Vagina (tissue), 2 donors: ENCODE measurements around the gene LRFN5. TPM values are rescaled to one million over a fixed set of nuclear protein-coding genes. Genes with fewer than 3 reads are reported as not detected.
"Not testable (repeated sequence)": the region's sequence is repeated elsewhere in the genome, so short reads cannot be mapped to it uniquely, and the experiment has no call there.

Source experiments
- DNase-seq, 2 donors: peaks; one replicate each; pipeline ENCODE4 v3.0.0-alpha.2; 2017; ENCODE audit errors: extremely low spot score in 2 of 2
- H3K27ac ChIP-seq: fragments of 200-600 bp; sonication (generic); one replicate; pipeline ENCODE4 v1.5.1; 2019
- H3K27me3 ChIP-seq: fragments of 200-600 bp; sonication (generic); one replicate; pipeline ENCODE4 v1.5.1; 2019
- H3K36me3 ChIP-seq, 2 donors: fragments of 200-600 bp; sonication (generic); one replicate each; pipeline ENCODE4 v1.5.1; 2017 to 2019
- H3K4me1 ChIP-seq: fragments of 200-600 bp; sonication (generic); one replicate; pipeline ENCODE4 v1.5.1; 2019
- H3K4me3 ChIP-seq, 2 donors: fragments of 200-600 bp; sonication (generic); 1 replicate in 1 of 2; 2 replicates in 1 of 2; pipeline ENCODE4 v1.5.1; 2016 to 2019
- H3K9me3 ChIP-seq: fragments of 200-600 bp; sonication (generic); one replicate; pipeline ENCODE4 v1.5.1; 2019
- POLR2A ChIP-seq, 2 donors: fragments of 450-650 bp; IDR thresholded peaks; one replicate each; pipeline ENCODE4 v1.6.1; 2017; ENCODE audit warnings: antibody characterized with exemption in 2 of 2, mild to moderate bottlenecking in 2 of 2, moderate library complexity in 2 of 2
- POLR2AphosphoS5 ChIP-seq, 2 donors: sonication (generic); formaldehyde crosslinking; IDR thresholded peaks; one replicate each; pipeline ENCODE4 v1.9.0; 2017; ENCODE audit warnings: antibody characterized with exemption in 2 of 2, mild to moderate bottlenecking in 2 of 2, low read depth in 1 of 2; ENCODE audit not compliant: insufficient read depth in 1 of 2
- intact Hi-C: fragments of 100-400 bp; cut with DNase I; formaldehyde crosslinking; loops from one replicate; pipeline ENCODE4 v1.15.1; 2023
- total RNA-seq: library from RNA; depleted of rRNA; stranded (reverse); fragments of >200 nt; gene quantifications from one replicate; pipeline ENCODE4 v1.2.3, GENCODE V29; 2016
- TF ChIP-seq, protein P1 (sequence below), 3 experiments: fragments of 450-650 bp in 2 of 3; fragments of 200-600 bp in 1 of 3; sonication (generic) in 1 of 3; IDR thresholded peaks; one replicate each; pipeline ENCODE4 v1.5.1; 2017 to 2019; ENCODE audit warnings: antibody characterized with exemption in 3 of 3, mild to moderate bottlenecking in 2 of 3, moderate library complexity in 2 of 3

Gene LRFN5
- total RNA-seq, 1 donor from 2014 or later: 197 TPM

- H3K36me3 ChIP-seq: no peaks in the 10 kb centered on the region
- DNase-seq: no peak
- intact Hi-C loops: no loop called here
- H3K9me3 ChIP-seq: no peaks in the 10 kb centered on the region
- no peaks in the 10 kb centered on the region for H3K4me1 ChIP-seq
- peak overlapping the region in 1 of 2 donors; percentile 18 for H3K4me3 ChIP-seq
- no peak for TF ChIP-seq POLR2AphosphoS5 (IDR thresholded peaks at IDR 0.05; ENCODE audit: insufficient read depth in 1 of 2, low read depth in 1 of 2)
- TF ChIP-seq, protein P1, sequence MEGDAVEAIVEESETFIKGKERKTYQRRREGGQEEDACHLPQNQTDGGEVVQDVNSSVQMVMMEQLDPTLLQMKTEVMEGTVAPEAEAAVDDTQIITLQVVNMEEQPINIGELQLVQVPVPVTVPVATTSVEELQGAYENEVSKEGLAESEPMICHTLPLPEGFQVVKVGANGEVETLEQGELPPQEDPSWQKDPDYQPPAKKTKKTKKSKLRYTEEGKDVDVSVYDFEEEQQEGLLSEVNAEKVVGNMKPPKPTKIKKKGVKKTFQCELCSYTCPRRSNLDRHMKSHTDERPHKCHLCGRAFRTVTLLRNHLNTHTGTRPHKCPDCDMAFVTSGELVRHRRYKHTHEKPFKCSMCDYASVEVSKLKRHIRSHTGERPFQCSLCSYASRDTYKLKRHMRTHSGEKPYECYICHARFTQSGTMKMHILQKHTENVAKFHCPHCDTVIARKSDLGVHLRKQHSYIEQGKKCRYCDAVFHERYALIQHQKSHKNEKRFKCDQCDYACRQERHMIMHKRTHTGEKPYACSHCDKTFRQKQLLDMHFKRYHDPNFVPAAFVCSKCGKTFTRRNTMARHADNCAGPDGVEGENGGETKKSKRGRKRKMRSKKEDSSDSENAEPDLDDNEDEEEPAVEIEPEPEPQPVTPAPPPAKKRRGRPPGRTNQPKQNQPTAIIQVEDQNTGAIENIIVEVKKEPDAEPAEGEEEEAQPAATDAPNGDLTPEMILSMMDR (IDR thresholded peaks at IDR 0.05): no peak
- TF ChIP-seq POLR2A (IDR thresholded peaks at IDR 0.05): no peak
- H3K27me3 ChIP-seq: no peaks in the 10 kb centered on the region
- H3K27ac ChIP-seq: no peak overlapping the region
Observed at GRCh38 chr14:41699486-41699885, 92.8 kb downstream of the LRFN5 start.

- DNase-seq: no peak
- intact Hi-C loops: no loop called here
- H3K27ac ChIP-seq: no peak overlapping the region
- H3K4me1 ChIP-seq: no peaks in the 10 kb centered on the region
- TF ChIP-seq, protein P1 (IDR thresholded peaks at IDR 0.05): no peak
- TF ChIP-seq POLR2AphosphoS5 (IDR thresholded peaks at IDR 0.05; ENCODE audit: insufficient read depth in 1 of 2, low read depth in 1 of 2) (no peak), POLR2A (IDR thresholded peaks at IDR 0.05) (no peak)
- H3K9me3 ChIP-seq: no peaks in the 10 kb centered on the region
- no peaks in the 10 kb centered on the region for H3K27me3 ChIP-seq
- H3K4me3 ChIP-seq: no peak overlapping the region
- no peaks in the 10 kb centered on the region for H3K36me3 ChIP-seq
Observed at GRCh38 chr14:41718477-41719166, 111.9 kb downstream of the LRFN5 start.

- no peaks in the 10 kb centered on the region for H3K4me1 ChIP-seq
- H3K36me3 ChIP-seq: no peaks in the 10 kb centered on the region
- no peak overlapping the region for H3K27ac ChIP-seq
- TF ChIP-seq POLR2A (IDR thresholded peaks at IDR 0.05): no peak
- TF ChIP-seq, protein P1 (IDR thresholded peaks at IDR 0.05): no peak
- TF ChIP-seq POLR2AphosphoS5 (IDR thresholded peaks at IDR 0.05; ENCODE audit: insufficient read depth in 1 of 2, low read depth in 1 of 2): no peak
- no peak overlapping the region for H3K4me3 ChIP-seq
- no peaks in the 10 kb centered on the region for H3K9me3 ChIP-seq
- no peaks in the 10 kb centered on the region for H3K27me3 ChIP-seq
- no peak for DNase-seq
- intact Hi-C loops: no loop called here
Observed at GRCh38 chr14:41739203-41739602, 132.5 kb downstream of the LRFN5 start.

DNA sequence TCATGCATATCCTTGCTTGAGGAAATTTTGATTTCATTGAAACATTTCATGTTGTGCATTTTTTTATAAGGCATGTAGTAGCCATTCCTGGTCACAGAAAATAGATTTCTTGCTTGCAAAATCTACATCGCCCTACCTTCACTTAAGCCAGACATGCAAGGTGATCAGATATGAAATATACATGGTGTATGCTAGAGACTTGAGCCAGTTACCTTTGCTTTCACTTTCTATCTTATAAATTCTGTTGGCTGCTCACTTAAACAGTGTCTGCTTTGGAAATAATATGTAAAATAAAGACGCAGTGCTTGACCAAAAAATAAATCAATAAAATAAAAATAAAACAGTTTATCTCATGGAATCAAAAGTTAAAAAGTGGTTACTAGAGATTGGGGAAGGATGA lies 136.5 kb downstream of the LRFN5 start:
- TF ChIP-seq POLR2A (IDR thresholded peaks at IDR 0.05) (no peak), POLR2AphosphoS5 (IDR thresholded peaks at IDR 0.05; ENCODE audit: insufficient read depth in 1 of 2, low read depth in 1 of 2) (no peak)
- TF ChIP-seq, protein P1 (IDR thresholded peaks at IDR 0.05): no peak
- Histone ChIP-seq H3K27me3 (no peaks in the 10 kb centered on the region), H3K36me3 (no peaks in the 10 kb centered on the region), H3K4me1 (no peaks in the 10 kb centered on the region), H3K9me3 (no peaks in the 10 kb centered on the region), H3K4me3 (no peak overlapping the region), H3K27ac (no peak overlapping the region)
- intact Hi-C loops: no loop called here
- no peak for DNase-seq

DNA sequence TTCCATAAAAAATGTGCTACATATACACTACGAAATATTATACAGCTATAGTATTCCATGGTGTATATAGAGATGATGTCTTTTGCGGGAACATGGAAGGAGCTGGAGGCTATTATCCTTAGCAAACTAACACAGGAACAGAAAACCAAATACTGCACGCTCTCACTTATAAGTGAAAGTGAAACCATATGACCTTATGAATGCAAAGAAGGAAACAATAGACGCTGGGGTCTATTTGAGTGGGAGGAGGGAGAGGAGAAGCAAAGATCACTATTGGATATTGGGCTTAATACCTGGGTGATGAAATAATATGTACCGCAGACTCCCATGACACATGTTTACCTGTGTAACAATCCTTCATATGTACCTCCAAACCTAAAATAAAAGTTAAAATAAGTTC lies 142.8 kb downstream of the LRFN5 start:
- TF ChIP-seq POLR2A (IDR thresholded peaks at IDR 0.05): no peak
- TF ChIP-seq, protein P1 (IDR thresholded peaks at IDR 0.05): no peak
- no peak for TF ChIP-seq POLR2AphosphoS5 (IDR thresholded peaks at IDR 0.05; ENCODE audit: insufficient read depth in 1 of 2, low read depth in 1 of 2)
- DNase-seq: no peak
- Histone ChIP-seq H3K4me3 (peak overlapping the region; percentile 25 to 30), H3K27ac (no peak overlapping the region), H3K36me3 (no peaks in the 10 kb centered on the region), H3K4me1 (no peaks in the 10 kb centered on the region), H3K9me3 (no peaks in the 10 kb centered on the region), H3K27me3 (no peaks in the 10 kb centered on the region)
- intact Hi-C loops: no loop called here

DNA sequence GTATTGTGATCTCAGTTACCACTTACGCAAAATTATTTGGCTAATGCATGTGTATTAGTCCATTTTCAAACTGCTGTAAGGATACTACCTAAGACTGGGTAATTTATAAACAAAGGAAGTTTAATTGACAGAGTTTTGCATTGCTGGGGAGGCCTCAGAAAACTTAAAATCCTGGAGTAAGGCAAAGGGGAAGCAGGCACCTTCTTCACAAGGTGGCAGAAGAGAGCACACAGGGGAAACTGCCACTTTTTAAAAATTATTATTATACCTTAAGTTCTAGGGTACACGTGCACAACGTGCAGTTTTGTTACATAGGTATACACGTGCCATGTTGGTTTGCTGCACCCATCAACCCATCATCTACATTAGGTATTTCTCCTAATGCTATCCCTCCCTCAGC lies 143.9 kb downstream of the LRFN5 start:
- H3K4me1 ChIP-seq, H3K9me3 ChIP-seq, H3K36me3 ChIP-seq, DNase-seq, H3K4me3 ChIP-seq, H3K27me3 ChIP-seq, intact Hi-C loops, H3K27ac ChIP-seq: not testable (repeated sequence)
